SK-N-SH treated with all-trans-retinoic acid at 6 μM for 48 hours (cell line): ENCODE measurements around the gene DYRK1B.

ENCODE experiments used
- ATAC-seq: fragments of 200-7000 bp; cut with Tn5 transposase; 3 replicates; pipeline ENCODE4 v1.9.1; 2020; ENCODE audit warnings: mild to moderate bottlenecking, moderate library complexity
- ARNTL ChIP-seq: fragments of 450-650 bp; formaldehyde crosslinking; IDR thresholded peaks from 2 replicates; pipeline ENCODE4 v1.5.0; 2020; ENCODE audit warnings: low read depth, mild to moderate bottlenecking, moderate library complexity, borderline replicate concordance
- CSDC2 ChIP-seq: fragments of 250-450 bp; sonication (Bioruptor Pico); IDR thresholded peaks from 2 replicates; pipeline ENCODE4 v1.5.0; 2020; ENCODE audit warnings: mild to moderate bottlenecking, moderate library complexity
- CSRNP3 ChIP-seq: fragments of 250-450 bp; sonication (Bioruptor Pico); IDR thresholded peaks from 2 replicates; pipeline ENCODE4 v1.5.1; 2021; ENCODE audit warnings: mild to moderate bottlenecking, moderate library complexity
- ESRRG ChIP-seq: fragments of 250-450 bp; sonication (Bioruptor Pico); IDR thresholded peaks from 2 replicates; pipeline ENCODE4 v1.6.1; 2021; ENCODE audit warnings: mild to moderate bottlenecking
- GLIS3 ChIP-seq: fragments of 250-450 bp; sonication (Bioruptor Pico); IDR thresholded peaks from 2 replicates; pipeline ENCODE4 v1.5.0; 2020; ENCODE audit warnings: mild to moderate bottlenecking, moderate library complexity
- ISL1 ChIP-seq: fragments of 250-450 bp; sonication (Bioruptor Pico); IDR thresholded peaks from 2 replicates; pipeline ENCODE4 v2.1.2; 2022; ENCODE audit warnings: mild to moderate bottlenecking, moderate library complexity
- OSR1 ChIP-seq: fragments of 250-450 bp; sonication (Bioruptor Pico); IDR thresholded peaks from 2 replicates; pipeline ENCODE4 v1.8.0; 2022; ENCODE audit warnings: moderate library complexity, mild to moderate bottlenecking, inconsistent platforms
- PATZ1 ChIP-seq: fragments of 250-450 bp; sonication (Bioruptor Pico); IDR thresholded peaks from 2 replicates; pipeline ENCODE4 v1.8.0; 2020; ENCODE audit warnings: mild to moderate bottlenecking, moderate library complexity, borderline replicate concordance
- PPARA ChIP-seq: fragments of 250-450 bp; sonication (Bioruptor Pico); IDR thresholded peaks from 2 replicates; pipeline ENCODE4 v1.5.0; 2020; ENCODE audit warnings: mild to moderate bottlenecking, borderline replicate concordance
- RARB ChIP-seq: fragments of 250-450 bp; sonication (Bioruptor Pico); IDR thresholded peaks from 2 replicates; pipeline ENCODE4 v1.8.0; 2021; ENCODE audit warnings: mild to moderate bottlenecking, moderate library complexity
- SNAI2 ChIP-seq: fragments of 250-450 bp; sonication (Bioruptor Pico); IDR thresholded peaks from 2 replicates; pipeline ENCODE4 v1.5.0; 2020; ENCODE audit warnings: mild to moderate bottlenecking, moderate library complexity
- TOX ChIP-seq: fragments of 250-450 bp; sonication (Bioruptor Pico); IDR thresholded peaks from 2 replicates; pipeline ENCODE4 v1.8.0; 2021; ENCODE audit warnings: mild to moderate bottlenecking, moderate library complexity, borderline replicate concordance
- ZC3H10 ChIP-seq: fragments of 250-450 bp; sonication (Bioruptor Pico); IDR thresholded peaks from 2 replicates; pipeline ENCODE4 v1.5.1; 2021; ENCODE audit warnings: mild to moderate bottlenecking, moderate library complexity
- ZFP30 ChIP-seq: fragments of 450-650 bp; formaldehyde crosslinking; IDR thresholded peaks from 2 replicates; pipeline ENCODE4 v1.5.0; 2022; ENCODE audit warnings: mild to moderate bottlenecking, moderate library complexity
- ZNF565 ChIP-seq: fragments of 450-650 bp; formaldehyde crosslinking; conservative IDR thresholded peaks from 2 replicates; pipeline ENCODE4 v1.5.0; 2020; ENCODE audit warnings: low read depth, mild to moderate bottlenecking, moderate library complexity
- ZNF70 ChIP-seq: fragments of 450-650 bp; formaldehyde crosslinking; IDR thresholded peaks from 2 replicates; pipeline ENCODE4 v1.5.0; 2020; ENCODE audit warnings: mild to moderate bottlenecking, moderate library complexity
- ZNF8 ChIP-seq: fragments of 450-650 bp; formaldehyde crosslinking; IDR thresholded peaks from 2 replicates; pipeline ENCODE4 v1.5.0; 2020; ENCODE audit warnings: mild to moderate bottlenecking, moderate library complexity
- TF ChIP-seq, protein P1 (sequence below): fragments of 250-450 bp; sonication (Bioruptor Pico); IDR thresholded peaks from 2 replicates; pipeline ENCODE4 v1.5.0; 2020; ENCODE audit warnings: mild to moderate bottlenecking, moderate library complexity
- TF ChIP-seq, protein P2 (sequence below): fragments of 250-450 bp; sonication (Bioruptor Pico); IDR thresholded peaks from 2 replicates; pipeline ENCODE4 v1.5.1; 2020; ENCODE audit warnings: low read depth, mild to moderate bottlenecking, moderate library complexity

DYRK1B gene

GRCh38 chr19:39845584-39845932, 11.6 kb upstream of the DYRK1B start (continued):
- no peak for TF ChIP-seq PATZ1 (CRISPR knock-in tag)
- no peak for TF ChIP-seq TOX
- TF ChIP-seq, protein P1, sequence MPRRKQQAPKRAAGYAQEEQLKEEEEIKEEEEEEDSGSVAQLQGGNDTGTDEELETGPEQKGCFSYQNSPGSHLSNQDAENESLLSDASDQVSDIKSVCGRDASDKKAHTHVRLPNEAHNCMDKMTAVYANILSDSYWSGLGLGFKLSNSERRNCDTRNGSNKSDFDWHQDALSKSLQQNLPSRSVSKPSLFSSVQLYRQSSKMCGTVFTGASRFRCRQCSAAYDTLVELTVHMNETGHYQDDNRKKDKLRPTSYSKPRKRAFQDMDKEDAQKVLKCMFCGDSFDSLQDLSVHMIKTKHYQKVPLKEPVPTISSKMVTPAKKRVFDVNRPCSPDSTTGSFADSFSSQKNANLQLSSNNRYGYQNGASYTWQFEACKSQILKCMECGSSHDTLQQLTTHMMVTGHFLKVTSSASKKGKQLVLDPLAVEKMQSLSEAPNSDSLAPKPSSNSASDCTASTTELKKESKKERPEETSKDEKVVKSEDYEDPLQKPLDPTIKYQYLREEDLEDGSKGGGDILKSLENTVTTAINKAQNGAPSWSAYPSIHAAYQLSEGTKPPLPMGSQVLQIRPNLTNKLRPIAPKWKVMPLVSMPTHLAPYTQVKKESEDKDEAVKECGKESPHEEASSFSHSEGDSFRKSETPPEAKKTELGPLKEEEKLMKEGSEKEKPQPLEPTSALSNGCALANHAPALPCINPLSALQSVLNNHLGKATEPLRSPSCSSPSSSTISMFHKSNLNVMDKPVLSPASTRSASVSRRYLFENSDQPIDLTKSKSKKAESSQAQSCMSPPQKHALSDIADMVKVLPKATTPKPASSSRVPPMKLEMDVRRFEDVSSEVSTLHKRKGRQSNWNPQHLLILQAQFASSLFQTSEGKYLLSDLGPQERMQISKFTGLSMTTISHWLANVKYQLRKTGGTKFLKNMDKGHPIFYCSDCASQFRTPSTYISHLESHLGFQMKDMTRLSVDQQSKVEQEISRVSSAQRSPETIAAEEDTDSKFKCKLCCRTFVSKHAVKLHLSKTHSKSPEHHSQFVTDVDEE (CRISPR knock-in tag), result no peak
- no peak for TF ChIP-seq ESRRG
- TF ChIP-seq RARB (CRISPR knock-in tag), result no peak
- TF ChIP-seq PPARA (CRISPR knock-in tag), result no peak
- TF ChIP-seq ISL1 (CRISPR knock-in tag), result no peak
- no peak for TF ChIP-seq ZNF8 (CRISPR knock-in tag)

GRCh38 chr19:39845172-39845571, 11.2 kb upstream of the DYRK1B start:
- ATAC-seq, result no peak
- TF ChIP-seq CSDC2 (CRISPR knock-in tag), result no peak
- no peak for TF ChIP-seq CSRNP3 (CRISPR knock-in tag)
- TF ChIP-seq ESRRG, result no peak
- no peak for TF ChIP-seq SNAI2 (CRISPR knock-in tag)
- TF ChIP-seq RARB (CRISPR knock-in tag), result no peak
- no peak for TF ChIP-seq OSR1
- TF ChIP-seq, protein P2, sequence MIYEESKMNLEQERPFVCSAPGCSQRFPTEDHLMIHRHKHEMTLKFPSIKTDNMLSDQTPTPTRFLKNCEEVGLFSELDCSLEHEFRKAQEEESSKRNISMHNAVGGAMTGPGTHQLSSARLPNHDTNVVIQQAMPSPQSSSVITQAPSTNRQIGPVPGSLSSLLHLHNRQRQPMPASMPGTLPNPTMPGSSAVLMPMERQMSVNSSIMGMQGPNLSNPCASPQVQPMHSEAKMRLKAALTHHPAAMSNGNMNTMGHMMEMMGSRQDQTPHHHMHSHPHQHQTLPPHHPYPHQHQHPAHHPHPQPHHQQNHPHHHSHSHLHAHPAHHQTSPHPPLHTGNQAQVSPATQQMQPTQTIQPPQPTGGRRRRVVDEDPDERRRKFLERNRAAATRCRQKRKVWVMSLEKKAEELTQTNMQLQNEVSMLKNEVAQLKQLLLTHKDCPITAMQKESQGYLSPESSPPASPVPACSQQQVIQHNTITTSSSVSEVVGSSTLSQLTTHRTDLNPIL, result no peak
- TF ChIP-seq, protein P1 (CRISPR knock-in tag), result no peak
- no peak for TF ChIP-seq TOX
- TF ChIP-seq ZNF8 (CRISPR knock-in tag), result no peak
- TF ChIP-seq ARNTL (CRISPR knock-in tag), result no peak
- no peak for TF ChIP-seq ZNF70 (CRISPR knock-in tag)
- TF ChIP-seq GLIS3 (CRISPR knock-in tag), result no peak
- TF ChIP-seq PPARA (CRISPR knock-in tag), result no peak

GRCh38 chr19:39843919-39844793, 10.2 kb upstream of the DYRK1B start:
- no peak for TF ChIP-seq ZNF70 (CRISPR knock-in tag)
- TF ChIP-seq ZNF565 (CRISPR knock-in tag), result no peak
- TF ChIP-seq ZC3H10, result no peak
- no peak for TF ChIP-seq PPARA (CRISPR knock-in tag)
- no peak for TF ChIP-seq ZNF8 (CRISPR knock-in tag)
- TF ChIP-seq ISL1 (CRISPR knock-in tag), result no peak
- TF ChIP-seq CSRNP3 (CRISPR knock-in tag), result no peak
- no peak for TF ChIP-seq ESRRG
- TF ChIP-seq ZFP30 (CRISPR knock-in tag), result no peak
- no peak for TF ChIP-seq CSDC2 (CRISPR knock-in tag)
- ATAC-seq, result 0 out of 3 replicates have a peak, but pooled peaks have one; percentile 15
